GM12878 (cell line): ENCODE results near the gene E2F2. TPM values are rescaled to one million over a fixed set of nuclear protein-coding genes. Genes with fewer than 3 reads are reported as not detected.
A peak's percentile ranks its signal among the peaks of the same experiment; 100 is the strongest.

Experiments used
- BCLAF1 ChIP-seq: fragments of 450-650 bp; IDR thresholded peaks from 2 replicates; pipeline ENCODE4 v1.6.1; 2017; ENCODE audit warnings: antibody characterized with exemption, mild to moderate bottlenecking, moderate library complexity
- E2F8 ChIP-seq: fragments of 450-650 bp; IDR thresholded peaks from 2 replicates; pipeline ENCODE4 v1.6.1; 2018; ENCODE audit warnings: mild to moderate bottlenecking, low read depth, moderate library complexity; ENCODE audit not compliant: partially characterized antibody
- HDGF ChIP-seq: fragments of 450-650 bp; IDR thresholded peaks from 2 replicates; pipeline ENCODE4 v1.6.1; 2016; ENCODE audit warnings: antibody characterized with exemption
- NKRF ChIP-seq: fragments of 450-650 bp; conservative IDR thresholded peaks from 2 replicates; pipeline ENCODE4 v1.6.1; 2017; ENCODE audit warnings: mild to moderate bottlenecking, moderate library complexity
- NRF1 ChIP-seq: conservative IDR thresholded peaks from 2 replicates; pipeline ENCODE4 v1.6.1; 2011; ENCODE audit warnings: mild to moderate bottlenecking, low read depth, low read length, improper control_type of control experiment
- USF1 ChIP-seq: IDR thresholded peaks from 2 replicates; pipeline ENCODE4 v1.6.1; 2011; ENCODE audit warnings: borderline replicate concordance, low read depth, mild to moderate bottlenecking, moderate library complexity, mixed read lengths, low read length; ENCODE audit not compliant: insufficient read depth; ENCODE audit errors: extremely low read length
- ZBTB4 ChIP-seq: fragments of 450-650 bp; formaldehyde crosslinking; IDR thresholded peaks from 2 replicates; pipeline ENCODE4 v1.4.0; 2022; ENCODE audit warnings: mild to moderate bottlenecking, moderate library complexity
- polyA plus RNA-seq, 11 experiments: library from polyadenylated mRNA; depleted of rRNA in 4 of 11; unstranded in 6 of 11; stranded (reverse) in 5 of 11; fragments of >200 nt; fragmentation: Nextera tagmentation in 4 of 11; fragmentation: Illumina TruSeq in 1 of 11; extraction: Ambion mirVana in 4 of 11; extraction: Trizol in 1 of 11; gene quantifications; 1 replicate in 1 of 11; 2 replicates in 10 of 11; pipeline versions ENCODE4 v1.2.1 to v1.2.3, GENCODE V29; 2011 to 2016; ENCODE audit warnings: inconsistent platforms in 2 of 11, missing spikeins in 2 of 11, low read depth in 1 of 11
- total RNA-seq, 4 experiments: library from RNA; depleted of rRNA in 3 of 4; stranded (reverse); fragments of >200 nt in 3 of 4; fragmentation: Illumina TruSeq in 1 of 4; extraction: Trizol in 1 of 4; gene quantifications; 2 replicates each; pipeline versions ENCODE4 v1.2.1 to v1.2.3, GENCODE V29; 2013 to 2021

E2F2 gene
- total and polyA plus RNA-seq, 10 of the 15 experiments (the other 5 are each of a cell fraction or from before 2014, with no cell fraction given) = 3.8 to 27.2 (median 14.6) TPM

GRCh38 chr1:23539698-23540266 lies 8.7 kb upstream of the E2F2 start (continued):
- TF ChIP-seq USF1 (no peak), HDGF (0 out of 2 replicates have a peak, but pooled peaks have one; percentile 7), BCLAF1 (no peak), NKRF (no peak), E2F8 (peak; percentile 36), ZBTB4 (CRISPR knock-in tag) (no peak), NRF1 (0 out of 2 replicates have a peak, but pooled peaks have one; percentile 12)
